Measurements from ENCODE around the gene HDAC4. TPM values are rescaled to one million over a fixed set of nuclear protein-coding genes. Genes with fewer than 3 reads are reported as not detected.

The HDAC4 gene
- total and polyA plus RNA-seq, 3 donors from 2014 or later = 29.0 to 67.5 (median 58.7) TPM

DNA sequence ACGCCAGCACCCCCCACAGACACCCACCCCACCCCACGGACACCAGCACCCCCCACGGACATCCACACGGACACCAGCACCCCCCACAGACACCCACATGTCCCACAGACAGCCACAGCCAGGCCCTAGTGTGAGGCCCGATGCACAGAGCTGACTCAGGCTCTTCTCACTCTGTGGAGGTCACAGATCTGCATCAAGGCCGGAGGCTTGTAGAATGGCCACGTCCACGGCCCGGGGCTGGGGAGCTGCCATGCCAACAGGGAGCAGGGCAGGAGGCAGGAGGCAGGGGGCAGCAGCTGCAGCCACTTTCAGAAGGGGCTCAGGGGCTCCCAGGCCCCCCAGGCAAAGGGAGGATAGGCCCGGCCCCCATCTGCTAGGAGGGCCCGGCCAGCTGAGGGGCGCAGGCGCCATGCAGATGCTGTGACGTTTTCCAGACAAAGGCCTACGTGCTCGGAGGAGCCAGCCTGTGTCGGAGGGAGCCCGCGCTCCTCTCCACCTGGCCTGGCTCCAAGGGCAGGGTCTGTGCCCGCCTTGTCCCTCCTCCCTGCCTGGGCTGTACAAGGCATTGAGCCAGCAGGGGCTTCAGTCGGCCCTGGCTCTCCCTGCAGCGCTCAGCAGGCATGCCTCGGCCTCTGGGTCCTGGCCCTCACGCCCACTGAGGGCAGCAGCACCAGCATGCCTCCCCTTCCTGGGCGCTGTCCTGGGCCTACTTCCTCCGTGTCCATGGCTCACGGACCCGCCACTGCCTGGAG is 304.0 kb downstream of the HDAC4 start:
- 84% methylated on average over 25 of the region's 28 CpGs; no CpG with 5 or more reads in 1 of the 2 donors for WGBS, 2 donors
- no peaks in the 10 kb centered on the region for H3K9me3 ChIP-seq
- H3K4me3 ChIP-seq = no peak overlapping the region
- TF ChIP-seq, protein P1, sequence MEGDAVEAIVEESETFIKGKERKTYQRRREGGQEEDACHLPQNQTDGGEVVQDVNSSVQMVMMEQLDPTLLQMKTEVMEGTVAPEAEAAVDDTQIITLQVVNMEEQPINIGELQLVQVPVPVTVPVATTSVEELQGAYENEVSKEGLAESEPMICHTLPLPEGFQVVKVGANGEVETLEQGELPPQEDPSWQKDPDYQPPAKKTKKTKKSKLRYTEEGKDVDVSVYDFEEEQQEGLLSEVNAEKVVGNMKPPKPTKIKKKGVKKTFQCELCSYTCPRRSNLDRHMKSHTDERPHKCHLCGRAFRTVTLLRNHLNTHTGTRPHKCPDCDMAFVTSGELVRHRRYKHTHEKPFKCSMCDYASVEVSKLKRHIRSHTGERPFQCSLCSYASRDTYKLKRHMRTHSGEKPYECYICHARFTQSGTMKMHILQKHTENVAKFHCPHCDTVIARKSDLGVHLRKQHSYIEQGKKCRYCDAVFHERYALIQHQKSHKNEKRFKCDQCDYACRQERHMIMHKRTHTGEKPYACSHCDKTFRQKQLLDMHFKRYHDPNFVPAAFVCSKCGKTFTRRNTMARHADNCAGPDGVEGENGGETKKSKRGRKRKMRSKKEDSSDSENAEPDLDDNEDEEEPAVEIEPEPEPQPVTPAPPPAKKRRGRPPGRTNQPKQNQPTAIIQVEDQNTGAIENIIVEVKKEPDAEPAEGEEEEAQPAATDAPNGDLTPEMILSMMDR (IDR thresholded peaks at IDR 0.05) = no peak
- no peak for TF ChIP-seq POLR2A (IDR thresholded peaks at IDR 0.05)
- no peaks in the 10 kb centered on the region for H3K4me1 ChIP-seq
- H3K27ac ChIP-seq = no peak overlapping the region
- no peak for DNase-seq
- no peaks in the 10 kb centered on the region for H3K27me3 ChIP-seq
- no peaks in the 10 kb centered on the region for H3K36me3 ChIP-seq (ENCODE audit: low read depth, missing control alignments)
- intact Hi-C loops (cut with DNase I; ENCODE audit: low total_unique reads) = no loop called here

GRCh38 chr2:239095460-239096081 is 305.2 kb downstream of the HDAC4 start:
- no peaks in the 10 kb centered on the region for H3K4me1 ChIP-seq
- no peak for TF ChIP-seq POLR2A (IDR thresholded peaks at IDR 0.05)
- TF ChIP-seq, protein P1 (IDR thresholded peaks at IDR 0.05) = no peak
- no peaks in the 10 kb centered on the region for H3K9me3 ChIP-seq
- no peak for DNase-seq
- WGBS, 2 donors = 90% methylated on average over 2 to 20 of the region's 20 CpGs
- no peak overlapping the region for H3K4me3 ChIP-seq
- no peak overlapping the region for H3K27ac ChIP-seq
- intact Hi-C loops (cut with DNase I; ENCODE audit: low total_unique reads) = no loop called here
- no peaks in the 10 kb centered on the region for H3K27me3 ChIP-seq
- no peaks in the 10 kb centered on the region for H3K36me3 ChIP-seq (ENCODE audit: low read depth, missing control alignments)

- no peaks in the 10 kb centered on the region for H3K27me3 ChIP-seq
- no peaks in the 10 kb centered on the region for H3K36me3 ChIP-seq (ENCODE audit: low read depth, missing control alignments)
- H3K27ac ChIP-seq = no peak overlapping the region
- intact Hi-C loops (cut with DNase I; ENCODE audit: low total_unique reads) = no loop called here
- TF ChIP-seq POLR2A (IDR thresholded peaks at IDR 0.05) = no peak
- TF ChIP-seq, protein P1 (IDR thresholded peaks at IDR 0.05) = no peak
- H3K9me3 ChIP-seq = no peaks in the 10 kb centered on the region
- no peak for DNase-seq
- no peak overlapping the region for H3K4me3 ChIP-seq
- WGBS, 2 donors = 87 to 98% methylated on average over 8 to 17 of the region's 17 CpGs
- no peaks in the 10 kb centered on the region for H3K4me1 ChIP-seq
Measured at GRCh38 chr2:239094867-239095266, 306.0 kb downstream of the HDAC4 start.

DNA sequence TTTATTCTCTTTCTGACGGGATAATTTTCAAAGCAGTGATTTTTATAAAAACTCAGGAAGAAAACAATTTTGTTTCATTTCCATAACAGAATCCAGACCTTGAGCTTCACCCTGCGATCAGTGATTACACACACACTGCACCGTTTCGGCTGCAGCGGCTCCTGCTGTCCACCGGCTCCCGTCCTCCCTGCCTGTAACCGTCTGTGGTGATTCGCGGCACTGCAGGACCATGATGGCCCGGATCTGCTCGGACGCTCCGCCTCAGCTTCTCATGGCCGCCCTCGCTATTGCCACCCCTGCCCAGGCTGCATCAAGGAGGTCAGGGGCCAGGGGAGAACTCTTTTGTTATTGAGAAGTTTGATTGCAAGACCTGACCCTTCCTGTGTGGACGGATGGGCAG is 306.9 kb downstream of the HDAC4 start:
- 89 to 91% methylated on average over 16 to 17 of the region's 17 CpGs for WGBS, 2 donors
- no peak overlapping the region for H3K27ac ChIP-seq
- intact Hi-C loops (cut with DNase I; ENCODE audit: low total_unique reads) = no loop called here
- TF ChIP-seq, protein P1 (IDR thresholded peaks at IDR 0.05) = no peak
- TF ChIP-seq POLR2A (IDR thresholded peaks at IDR 0.05) = no peak
- H3K4me1 ChIP-seq = no peaks in the 10 kb centered on the region
- H3K27me3 ChIP-seq = no peaks in the 10 kb centered on the region
- H3K36me3 ChIP-seq (ENCODE audit: low read depth, missing control alignments) = no peaks in the 10 kb centered on the region
- no peaks in the 10 kb centered on the region for H3K9me3 ChIP-seq
- no peak overlapping the region for H3K4me3 ChIP-seq
- DNase-seq = no peak

Measured in testis (tissue), 3 donors.